ENCODE data around the gene LHX4. TPM values are rescaled to one million over a fixed set of nuclear protein-coding genes. Genes with fewer than 3 reads are reported as not detected.

Gene LHX4
- total and polyA plus RNA-seq, 9 of the 15 experiments (the other 6 are each of a cell fraction or from before 2014, with no cell fraction given): 0.01 to 0.11 (median 0.07) TPM; not detected in 5

GRCh38 chr1:180258935-180259334 lies 28.9 kb downstream of the LHX4 start:
- peaks cover 47 to 78% of the 10 kb centered on the region in 2 experiments; a peak in 4 of 5 replicates for H3K27me3 ChIP-seq (ENCODE audit: control insufficient read depth in 2 of 2, insufficient read depth in 2 of 2, low read length in 2 of 2)
- in situ Hi-C loops (cut with MboI): loop anchor here (25.0 kb wide), 1 partner anchor 903 kb away; no protein-coding TSS in a partner anchor
- FAIRE-seq (no peak), DNase-seq (ENCODE audit: extremely low read depth in 1 of 4, low spot score in 3 of 4) (no peak), ATAC-seq (no peak)
- H3K4me2 ChIP-seq (ENCODE audit: insufficient read depth, low read length): no peak overlapping the region
- H3K4me1 ChIP-seq (replicated peaks in 1 of 2; ENCODE audit: control insufficient read depth in 2 of 2, insufficient read depth in 2 of 2, low read length in 2 of 2): peaks cover 0 to 37% of the 10 kb centered on the region in 2 experiments; a peak in 2 of 5 replicates
- no peak overlapping the region for H2AFZ ChIP-seq (ENCODE audit: low read depth, low read length)
- intact Hi-C loops (cut with micrococcal nuclease): no loop called here
- H3K9ac ChIP-seq (ENCODE audit: insufficient read depth in 1 of 2, low read depth in 2 of 2, low read length in 2 of 2): no peak overlapping the region
- no peaks in the 10 kb centered on the region for H3K79me2 ChIP-seq (ENCODE audit: control insufficient read depth, insufficient read depth, low read length)
- WGBS (ENCODE audit: insufficient coverage, low coverage, missing lambda C conversion rate): 5% methylated on average over 5 of the region's 5 CpGs
- H3K9me3 ChIP-seq (replicated peaks; ENCODE audit: control insufficient read depth, insufficient read depth, low read depth, low read length): no peaks in the 10 kb centered on the region
- POLR2A ChIA-PET: interaction anchor here (1.2 kb wide), 2 partner anchors 11 kb away, joined by 3 read pairs; no protein-coding TSS in a partner anchor
- no peak overlapping the region for H3K27ac ChIP-seq (ENCODE audit: extremely low read depth, low read depth, low read length)
- CTCF ChIA-PET (ENCODE audit: low intra/inter-chr PET ratio): no interaction called here
- H3K36me3 ChIP-seq (ENCODE audit: control insufficient read depth, insufficient read depth, low read length): no peaks in the 10 kb centered on the region
- no peaks in the 10 kb centered on the region; the same call in 1 of the 2 replicates for H4K20me1 ChIP-seq (replicated peaks; ENCODE audit: control insufficient read depth, insufficient read depth, low read length)
- no peak overlapping the region for H3K4me3 ChIP-seq
- H3K9me1 ChIP-seq (ENCODE audit: control insufficient read depth, insufficient read depth, low read length): no peaks in the 10 kb centered on the region
- BruUV-seq (replicated peaks): no TSS peak
- TF ChIP-seq NEUROD1 (IDR thresholded peaks at IDR 0.05; ENCODE audit: borderline replicate concordance, low read depth, low read length, partially characterized antibody) (no peak), POLR3A (IDR thresholded peaks at IDR 0.05; ENCODE audit: borderline replicate concordance, extremely low read depth, insufficient read depth, insufficient read length) (no peak), RAD51 (IDR thresholded peaks at IDR 0.05; ENCODE audit: borderline replicate concordance, low read depth) (no peak), RFX5 (IDR thresholded peaks at IDR 0.05; ENCODE audit: low read depth, low read length) (no peak), CGGBP1 (CRISPR knock-in tag; IDR thresholded peaks at IDR 0.05) (no peak), DNMT1 (IDR thresholded peaks at IDR 0.05) (no peak), ATF1 (CRISPR knock-in tag; IDR thresholded peaks at IDR 0.05) (no peak), ATF1 (tag; IDR thresholded peaks at IDR 0.05) (no peak), DACH1 (IDR thresholded peaks at IDR 0.05; ENCODE audit: partially characterized antibody) (no peak), NFE2L1 (tag; IDR thresholded peaks at IDR 0.05; ENCODE audit: borderline replicate concordance, low read depth) (no peak), TCF3 (CRISPR knock-in tag; IDR thresholded peaks at IDR 0.05) (no peak), OTX1 (CRISPR knock-in tag; IDR thresholded peaks at IDR 0.05) (no peak), ZNF431 (CRISPR knock-in tag; IDR thresholded peaks at IDR 0.05) (no peak), L3MBTL2 (IDR thresholded peaks at IDR 0.05) (no peak), XRCC5 (IDR thresholded peaks at IDR 0.05; ENCODE audit: low read depth, low read length) (no peak), RREB1 (CRISPR knock-in tag; IDR thresholded peaks at IDR 0.05) (no peak), KLF13 (tag; IDR thresholded peaks at IDR 0.05; ENCODE audit: borderline replicate concordance, low read depth) (no peak), ELK3 (CRISPR knock-in tag; IDR thresholded peaks at IDR 0.05) (no peak)

Data from K562 (cell line).